Smooth muscle cell (in vitro differentiated cells): Measurements from ENCODE around the gene TRRAP. TPM values are rescaled to one million over a fixed set of nuclear protein-coding genes. Genes with fewer than 3 reads are reported as not detected.

Experiments
- DNase-seq: peaks from one replicate; lab custom pipeline; 2025; ENCODE audit not compliant: unreplicated experiment; lab: John Stamatoyannopoulos, UW
- H2AFZ ChIP-seq: fragments of 200-600 bp; sonication (generic); 2 replicates; pipeline ENCODE4 v1.6.0; 2016; ENCODE audit warnings: antibody characterized with exemption, low read depth, mild to moderate bottlenecking
- H3F3A ChIP-seq: fragments of 200-600 bp; sonication (generic); 2 replicates; pipeline ENCODE4 v1.6.0; 2017; ENCODE audit warnings: antibody characterized with exemption, low read depth
- H3K27ac ChIP-seq: fragments of 200-600 bp; sonication (generic); 2 replicates; pipeline ENCODE4 v1.5.1; 2016; ENCODE audit warnings: low read depth, mild to moderate bottlenecking
- H3K27me3 ChIP-seq: fragments of 200-600 bp; sonication (generic); 2 replicates; pipeline ENCODE4 v1.6.1; 2016; ENCODE audit warnings: low read depth, mild to moderate bottlenecking
- H3K36me3 ChIP-seq: fragments of 200-600 bp; sonication (generic); 2 replicates; pipeline ENCODE4 v1.5.1; 2016; ENCODE audit warnings: low read depth
- H3K4me1 ChIP-seq: fragments of 200-600 bp; sonication (generic); 2 replicates; pipeline ENCODE4 v1.5.1; 2016; ENCODE audit warnings: low read depth
- H3K4me2 ChIP-seq: fragments of 200-600 bp; sonication (generic); 2 replicates; pipeline ENCODE4 v1.6.0; 2016; ENCODE audit warnings: mild to moderate bottlenecking
- H3K4me3 ChIP-seq: fragments of 200-600 bp; sonication (generic); 2 replicates; pipeline ENCODE4 v1.5.1; 2016; ENCODE audit warnings: mild to moderate bottlenecking
- H3K79me2 ChIP-seq: fragments of 200-600 bp; sonication (generic); 2 replicates; pipeline ENCODE4 v1.6.0; 2016; ENCODE audit warnings: low read depth, mild to moderate bottlenecking
- H3K9ac ChIP-seq: fragments of 200-600 bp; sonication (generic); 2 replicates; pipeline ENCODE4 v1.6.0; 2016; ENCODE audit warnings: low read depth
- H3K9me3 ChIP-seq: fragments of 200-600 bp; sonication (generic); replicated peaks from 2 replicates; pipeline ENCODE4 v1.5.1; 2016; ENCODE audit warnings: low read depth
- H4K20me1 ChIP-seq: fragments of 200-600 bp; sonication (generic); 2 replicates; pipeline ENCODE4 v1.6.0; 2016; ENCODE audit warnings: low read depth
- CTCF ChIP-seq: fragments of 200-600 bp; sonication (generic); IDR thresholded peaks from 2 replicates; pipeline ENCODE4 v1.5.1; 2017; ENCODE audit warnings: borderline replicate concordance, mild to moderate bottlenecking, antibody characterized with exemption; ENCODE audit not compliant: insufficient read depth, poor library complexity, severe bottlenecking
- WGBS: methylation state at CpG from one replicate; pipeline ENCODE4 v1.1.7; 2016; ENCODE audit warnings: low lambda C conversion rate; 5-methylcytosine and 5-hydroxymethylcytosine counted together
- polyA plus RNA-seq: library from polyadenylated mRNA; unstranded; fragments of >200 nt; fragmentation: Nextera tagmentation; extraction: Ambion mirVana; gene quantifications from 2 replicates; pipeline ENCODE4 v1.2.1, GENCODE V29; 2016
- total RNA-seq: library from RNA; depleted of rRNA; stranded (reverse); fragments of >200 nt; gene quantifications from 2 replicates; pipeline ENCODE4 v1.2.3, GENCODE V29; 2014

The TRRAP gene
- total and polyA plus RNA-seq, 2 experiments from 2014 or later, result 3.9 to 24.8 TPM

DNA sequence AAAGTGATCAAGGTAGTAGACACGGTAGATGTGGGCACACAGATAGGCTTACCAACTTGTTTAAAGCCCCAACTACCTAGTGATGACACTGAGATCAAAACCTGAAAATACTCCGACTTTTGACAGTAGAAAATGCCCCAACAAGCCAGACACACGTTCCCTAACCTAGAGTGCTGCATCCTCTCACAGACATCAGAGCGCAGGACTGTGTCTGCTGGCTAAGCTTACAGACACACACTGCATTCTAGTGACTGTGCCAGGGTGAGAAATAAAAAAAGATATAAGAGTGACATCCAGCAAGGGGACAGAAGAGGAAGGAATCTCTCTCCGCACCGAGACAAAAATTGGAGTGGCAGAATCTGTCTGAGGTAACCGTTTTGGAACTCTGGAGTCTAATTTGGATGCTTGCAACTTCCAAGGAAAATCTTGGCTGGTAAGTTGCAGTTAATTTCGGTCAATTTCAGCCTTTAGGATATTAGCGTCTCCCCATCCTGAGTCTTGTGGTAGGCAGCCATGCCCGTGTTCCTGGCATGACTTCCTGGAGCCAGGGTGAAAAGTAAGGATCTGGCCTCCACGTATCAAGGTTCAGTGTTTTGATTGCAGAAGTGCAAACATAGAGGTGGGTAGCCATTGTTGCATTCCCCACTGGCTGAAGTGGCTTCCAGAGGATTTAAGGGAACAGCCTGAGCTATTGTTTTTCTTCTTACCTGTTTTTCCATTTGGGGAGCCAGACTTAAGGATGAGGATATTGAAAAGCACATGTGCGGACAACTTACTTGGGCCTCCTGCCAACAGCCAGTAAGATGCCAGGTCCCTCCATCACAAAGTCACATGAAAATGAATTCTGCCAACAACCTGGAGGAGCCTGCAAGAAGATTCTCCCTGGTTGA lies 141.4 kb downstream of the TRRAP start:
- Histone ChIP-seq H2AFZ (no peak overlapping the region), H4K20me1 (peaks cover 6% of the 10 kb centered on the region), H3F3A (no peaks in the 10 kb centered on the region), H3K4me2 (no peak overlapping the region), H3K4me3 (no peak overlapping the region), H3K36me3 (peaks cover 10% of the 10 kb centered on the region), H3K27me3 (no peaks in the 10 kb centered on the region), H3K9ac (no peak overlapping the region), H3K4me1 (no peaks in the 10 kb centered on the region), H3K79me2 (no peaks in the 10 kb centered on the region), H3K27ac (no peak overlapping the region), H3K9me3 (no peaks in the 10 kb centered on the region)
- 95% methylated on average over 12 of the region's 12 CpGs for WGBS
- TF ChIP-seq CTCF, result no peak
- DNase-seq, result no peak

GRCh38 chr7:99020413-99020715 lies 142.0 kb downstream of the TRRAP start:
- no peak overlapping the region for H3K9ac ChIP-seq
- H2AFZ ChIP-seq, result no peak overlapping the region
- H4K20me1 ChIP-seq, result peaks cover 6% of the 10 kb centered on the region
- H3K4me3 ChIP-seq, result no peak overlapping the region
- no peaks in the 10 kb centered on the region for H3K27me3 ChIP-seq
- no peaks in the 10 kb centered on the region for H3F3A ChIP-seq
- DNase-seq, result no peak
- TF ChIP-seq CTCF, result no peak
- no peaks in the 10 kb centered on the region for H3K79me2 ChIP-seq
- H3K27ac ChIP-seq, result no peak overlapping the region
- WGBS, result 100% methylated on average over 3 of the region's 3 CpGs
- no peaks in the 10 kb centered on the region for H3K4me1 ChIP-seq
- H3K4me2 ChIP-seq, result no peak overlapping the region
- H3K9me3 ChIP-seq, result no peaks in the 10 kb centered on the region
- H3K36me3 ChIP-seq, result peaks cover 7% of the 10 kb centered on the region

DNA sequence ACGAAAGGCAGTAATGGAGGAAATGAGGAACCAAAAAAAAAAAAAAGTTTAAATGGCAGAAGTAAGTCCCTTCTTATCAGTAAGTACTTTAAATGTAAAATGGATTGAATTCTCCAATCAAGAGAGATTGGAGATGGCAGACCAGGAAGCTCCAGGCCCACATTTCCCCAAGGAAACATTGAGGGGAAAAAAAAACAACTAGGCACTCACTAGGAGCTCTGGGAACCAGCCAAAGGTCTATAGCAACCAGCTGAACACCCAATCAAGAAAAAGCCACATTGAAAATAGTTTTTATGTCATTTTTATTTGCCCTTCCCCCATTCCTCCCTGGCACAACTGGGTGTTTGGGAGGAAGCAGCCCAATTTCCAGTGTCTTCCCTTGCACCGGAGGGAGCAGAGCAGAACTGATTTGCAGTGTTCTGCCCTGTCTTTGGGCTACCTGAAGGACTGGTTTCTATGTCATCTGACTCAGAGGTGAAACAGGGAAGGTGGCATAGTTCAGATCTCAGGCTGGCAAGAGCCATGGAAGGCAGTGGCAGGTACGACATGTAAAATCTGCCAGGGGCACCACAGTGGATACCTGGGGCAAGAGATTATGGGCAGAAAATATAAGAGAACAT lies 143.7 kb downstream of the TRRAP start:
- Histone ChIP-seq H3K4me3 (no peak overlapping the region), H3K27me3 (no peaks in the 10 kb centered on the region), H3K4me1 (no peaks in the 10 kb centered on the region), H2AFZ (no peak overlapping the region), H3K9me3 (no peaks in the 10 kb centered on the region), H3K4me2 (no peak overlapping the region), H4K20me1 (peaks cover 6% of the 10 kb centered on the region), H3K79me2 (no peaks in the 10 kb centered on the region), H3K36me3 (no peaks in the 10 kb centered on the region), H3K27ac (no peak overlapping the region), H3K9ac (no peak overlapping the region), H3F3A (no peaks in the 10 kb centered on the region)
- TF ChIP-seq CTCF, result no peak
- DNase-seq, result no peak
- WGBS, result 93% methylated on average over 3 of the region's 3 CpGs

DNA sequence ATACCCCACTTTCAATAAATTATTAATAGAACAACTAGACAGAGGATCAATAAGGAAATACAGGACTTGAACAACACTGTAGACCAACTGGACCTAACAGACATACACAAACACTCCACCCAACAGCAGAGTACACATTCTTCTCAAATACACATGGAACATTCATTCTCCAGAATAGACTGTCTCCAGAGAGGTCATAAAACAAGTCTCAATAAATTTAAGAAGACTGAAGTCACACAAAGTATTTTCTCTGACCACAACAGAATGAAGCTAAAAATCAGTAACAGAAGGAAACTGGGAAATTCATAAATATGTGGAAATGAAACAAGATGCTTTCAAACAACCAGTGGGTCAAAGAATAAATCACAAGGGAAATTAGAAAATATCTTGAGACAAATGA lies 145.7 kb downstream of the TRRAP start:
- Histone ChIP-seq H3K36me3 (no peaks in the 10 kb centered on the region), H3K27ac (no peak overlapping the region), H3K9ac (no peak overlapping the region), H3F3A (no peaks in the 10 kb centered on the region), H4K20me1 (no peaks in the 10 kb centered on the region), H3K4me2 (no peak overlapping the region), H3K4me3 (no peak overlapping the region), H3K27me3 (no peaks in the 10 kb centered on the region), H3K4me1 (no peaks in the 10 kb centered on the region), H3K79me2 (no peaks in the 10 kb centered on the region), H2AFZ (no peak overlapping the region), H3K9me3 (no peaks in the 10 kb centered on the region)
- DNase-seq, result no peak
- TF ChIP-seq CTCF, result no peak
